GM19035 (cell line): ENCODE results near the gene RBM12.

Source experiments
- ATAC-seq: cut with Tn5 transposase; IDR thresholded peaks from one replicate; pipeline ENCODE4 v1.9.1; 2021; ENCODE audit not compliant: unreplicated experiment

Gene RBM12

DNA sequence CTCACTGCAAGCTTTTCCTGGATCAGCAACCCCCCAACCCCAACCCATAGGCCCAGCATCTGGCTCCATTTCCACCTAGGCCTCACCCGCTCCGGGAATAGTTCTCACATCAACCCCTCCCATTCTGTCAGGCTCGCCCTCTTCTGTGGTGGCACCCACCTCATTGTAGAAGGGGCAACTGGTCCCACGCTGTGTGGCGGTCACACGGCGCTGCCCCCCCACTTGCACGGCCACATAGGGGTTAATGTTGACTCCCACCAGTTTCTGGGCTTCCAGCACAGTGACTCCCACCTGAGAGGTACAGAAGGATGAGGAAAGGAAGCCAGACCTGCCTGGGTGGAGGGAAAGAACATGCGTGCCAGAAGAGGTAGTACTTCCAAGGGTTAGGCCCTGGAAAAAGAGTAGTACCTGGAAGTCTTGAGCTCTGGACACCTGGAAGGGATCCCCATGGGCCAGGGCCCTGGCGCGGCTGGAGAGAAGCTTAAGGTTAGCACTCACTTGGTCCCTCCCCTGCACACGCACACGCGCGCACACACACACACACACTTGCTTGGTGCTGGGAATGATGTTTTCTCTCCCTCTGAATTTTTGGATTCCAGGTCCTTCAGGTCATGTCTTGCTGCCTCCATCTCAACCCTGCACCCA, 61.7 kb downstream of the RBM12 start:
- no peak for ATAC-seq

DNA sequence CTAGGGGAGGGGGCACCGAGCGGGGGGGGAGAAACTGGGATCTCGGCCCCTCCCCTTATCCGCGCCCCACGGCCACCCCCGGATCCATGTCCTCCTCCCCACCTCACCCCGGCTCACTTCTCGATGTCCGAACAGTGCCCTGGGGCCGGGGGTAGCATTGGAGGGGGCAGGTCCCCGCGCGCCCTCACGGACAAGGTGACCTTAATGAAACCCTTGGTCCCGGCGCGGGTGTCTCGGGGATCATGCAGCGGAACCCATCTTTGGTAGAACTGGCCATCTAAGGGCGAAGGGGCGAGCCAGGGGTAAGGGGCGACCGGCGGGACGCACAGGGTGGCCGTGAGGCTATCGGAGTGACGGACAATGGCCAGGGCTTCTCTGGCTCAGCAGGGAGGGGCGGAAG, 62.7 kb downstream of the RBM12 start:
- no peak for ATAC-seq

DNA sequence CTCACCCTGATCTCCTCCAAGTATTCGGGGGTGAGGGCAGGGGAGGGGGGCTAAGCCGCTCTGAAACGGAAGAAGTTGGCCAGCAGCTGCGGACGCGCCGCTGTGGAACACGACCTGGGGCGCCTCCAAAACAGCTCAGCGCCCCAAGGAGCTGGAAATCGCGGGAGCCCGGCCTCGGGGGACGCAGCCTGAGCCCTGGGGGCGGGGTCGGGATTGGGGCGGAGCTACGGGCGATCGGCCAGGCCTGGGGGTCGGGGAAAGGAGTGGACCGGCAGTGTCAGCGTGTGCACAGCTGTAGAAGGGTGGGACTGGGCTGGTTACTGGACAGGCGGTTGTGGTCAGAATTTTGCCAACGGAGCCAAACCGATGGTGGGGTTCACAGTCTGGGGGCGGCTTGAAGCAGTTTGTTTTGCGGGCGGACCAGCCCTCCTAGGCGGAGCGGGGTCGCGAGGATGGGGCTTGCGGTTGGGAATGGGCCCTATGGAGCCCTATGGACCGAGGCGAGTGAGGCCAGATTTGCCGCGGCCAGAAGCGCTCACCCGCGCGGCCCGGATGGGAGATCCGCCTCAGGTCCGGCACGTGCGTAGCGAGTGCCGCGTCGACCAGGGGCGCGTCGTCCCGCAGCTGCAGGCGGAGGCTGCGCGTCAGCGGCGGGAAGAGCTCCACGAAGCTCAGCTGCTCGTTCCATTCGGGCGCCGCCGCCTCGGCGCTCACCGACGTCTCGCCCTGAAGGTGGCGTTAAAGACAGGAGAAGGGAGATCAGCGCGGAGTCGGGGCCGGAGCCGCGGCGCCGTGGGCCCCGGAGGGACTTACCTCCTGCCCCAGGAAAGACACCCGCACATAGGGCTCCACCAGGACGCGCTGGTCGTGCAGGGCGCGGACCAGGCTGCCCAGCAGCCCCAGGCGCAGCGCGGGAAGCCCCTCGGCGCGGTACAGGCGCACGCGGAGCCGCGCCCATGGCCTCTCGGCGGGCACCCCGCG, 63.4 kb downstream of the RBM12 start:
- no peak for ATAC-seq

DNA sequence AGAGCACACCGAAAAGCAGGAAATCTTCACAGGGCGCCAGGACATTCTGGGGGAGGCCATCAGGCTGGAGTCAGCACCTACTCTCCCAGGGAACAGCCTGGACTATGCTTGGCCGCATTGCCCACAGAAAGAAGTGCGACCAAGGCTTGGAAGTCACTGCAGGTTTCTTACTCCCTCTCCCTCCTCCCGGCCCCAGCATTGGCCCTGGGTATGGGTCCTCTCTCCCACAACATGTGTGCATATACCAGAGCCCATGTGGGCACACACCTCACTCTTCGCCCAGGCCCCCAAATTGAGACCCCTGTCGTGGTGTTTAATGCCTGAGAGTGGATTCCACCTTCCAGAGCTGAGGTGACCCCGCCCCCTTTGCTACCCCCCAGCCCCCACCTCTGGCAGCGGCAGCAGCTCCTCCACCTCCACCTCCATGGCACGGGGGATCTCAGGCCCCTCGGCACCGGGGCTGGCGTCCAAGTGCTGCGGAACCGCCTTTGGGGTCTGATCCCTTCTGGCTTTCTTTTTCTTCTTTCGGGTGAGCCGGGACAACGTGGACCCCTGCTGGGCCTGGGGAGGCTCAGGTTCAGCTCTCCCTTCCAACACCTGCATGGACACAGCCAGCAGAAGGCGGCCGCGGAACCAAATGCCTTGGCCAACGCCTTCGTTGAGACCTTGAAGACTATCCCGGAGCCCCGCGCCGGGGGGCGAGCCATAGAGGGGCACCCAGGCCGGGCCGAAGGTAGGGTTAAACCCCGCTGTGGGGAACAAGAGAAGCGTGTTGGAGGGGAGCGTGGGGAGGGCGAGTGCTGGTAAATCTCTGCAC, 64.3 kb downstream of the RBM12 start:
- ATAC-seq, result no peak

DNA sequence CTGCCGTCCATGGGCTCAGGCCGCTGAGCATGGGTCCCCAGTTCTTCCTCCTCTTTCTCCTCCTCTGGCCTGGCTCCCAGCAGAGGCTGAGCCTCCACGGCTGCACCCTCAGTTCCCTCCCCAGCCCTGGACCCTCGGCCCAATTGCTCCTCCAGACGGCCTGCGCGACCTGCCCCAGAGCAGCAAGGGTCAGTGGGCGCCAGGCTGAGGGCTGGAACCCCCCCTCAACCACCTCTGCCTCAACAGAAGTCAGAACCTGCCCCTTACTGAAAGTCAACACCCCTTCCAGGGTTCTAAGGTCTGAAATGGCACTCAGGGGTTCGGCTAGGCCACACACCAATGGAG, 65.0 kb downstream of the RBM12 start:
- no peak for ATAC-seq
